Measurements from ENCODE around the gene ENAH.
"Not testable (repeated sequence)": the region's sequence is repeated elsewhere in the genome, so short reads cannot be mapped to it uniquely, and the experiment has no call there.

ENAH gene

GRCh38 chr1:225674381-225674780, 21.5 kb upstream of the ENAH start:
- no peak for DNase-seq

DNA sequence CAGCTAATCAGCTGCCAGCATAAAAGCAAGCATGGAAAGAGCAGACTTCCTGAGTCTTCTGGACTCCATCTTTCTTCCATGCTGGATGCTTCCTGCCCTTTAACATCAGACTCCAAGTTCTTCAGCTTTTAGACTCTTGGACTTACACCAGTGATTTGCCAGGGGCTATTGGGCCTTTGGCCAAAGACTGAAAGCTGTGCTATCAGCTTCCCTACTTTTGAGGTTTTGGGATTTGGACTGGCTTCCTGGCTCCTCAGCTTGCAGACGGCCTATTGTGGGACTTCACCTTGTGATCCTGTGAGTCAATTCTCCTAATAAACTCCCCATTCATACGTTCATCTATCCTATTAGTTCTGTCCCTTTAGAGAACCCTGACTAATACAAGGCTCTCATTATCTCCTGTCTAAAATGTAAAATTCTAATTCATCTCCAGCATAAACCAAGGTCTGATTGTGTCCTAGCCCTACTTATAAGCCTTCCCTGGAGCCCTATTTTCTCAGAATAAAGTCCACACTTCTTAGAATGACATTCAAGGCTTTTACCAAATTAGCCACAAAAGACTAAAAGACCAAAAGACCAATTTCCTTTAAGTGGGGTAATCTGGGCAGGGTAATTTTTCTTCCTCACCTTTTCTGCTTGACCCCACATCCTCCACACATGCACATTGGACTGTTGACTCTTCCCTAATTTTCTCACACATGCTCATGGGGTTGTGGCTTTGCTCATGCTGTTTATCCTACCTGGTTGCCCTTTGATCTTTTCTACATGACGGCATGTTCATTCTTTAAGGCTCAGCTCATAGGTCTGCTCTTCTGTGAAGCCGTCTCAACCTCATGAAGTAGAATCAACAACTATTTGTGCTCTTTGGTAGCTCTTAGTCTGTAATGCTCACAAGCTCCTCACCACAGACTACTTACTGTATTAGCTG, 18.1 kb upstream of the ENAH start:
- DNase-seq = no peak

GRCh38 chr1:225670356-225670755, 17.4 kb upstream of the ENAH start:
- DNase-seq = no peak

DNA sequence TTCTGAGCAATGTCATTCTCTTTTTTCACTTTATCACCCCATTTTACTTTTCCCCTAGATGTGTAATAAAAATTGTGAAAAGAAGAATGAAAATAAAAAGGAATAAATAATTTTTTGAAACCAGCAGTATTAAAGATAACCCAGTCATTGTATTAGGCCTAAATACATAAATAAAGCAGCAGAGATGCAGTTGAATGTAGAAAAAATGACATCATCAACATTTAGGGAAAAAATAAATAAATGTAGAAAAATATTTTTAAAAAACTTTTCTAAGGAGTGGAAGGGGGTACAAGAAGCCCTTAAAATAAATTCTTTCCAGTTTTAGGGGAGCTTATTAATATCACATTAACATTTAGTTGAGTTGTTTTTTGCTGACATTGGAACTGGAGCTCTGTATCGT, 15.3 kb upstream of the ENAH start:
- no peak for DNase-seq

DNA sequence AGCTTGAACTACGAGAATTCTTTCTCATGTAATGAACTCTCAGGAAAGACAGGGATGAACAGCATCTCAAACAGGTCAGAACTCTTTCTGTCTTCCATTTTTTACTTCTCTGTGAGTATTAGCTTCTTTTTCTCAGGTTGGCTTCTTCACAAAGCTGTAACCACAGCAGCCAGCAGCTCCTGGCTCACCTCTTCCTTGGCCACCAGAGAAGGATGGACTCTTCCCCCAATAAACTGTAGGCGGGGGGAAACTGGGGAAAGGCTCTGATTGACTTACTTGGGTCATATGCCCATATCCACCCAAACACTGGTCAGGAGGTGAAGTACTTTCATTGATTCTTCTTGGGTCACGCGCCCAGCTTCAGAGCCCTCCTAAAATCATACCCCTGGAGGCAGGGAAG, 14.4 kb upstream of the ENAH start:
- no peak for DNase-seq

GRCh38 chr1:225666495-225666894, 13.6 kb upstream of the ENAH start:
- DNase-seq = no peak

DNA sequence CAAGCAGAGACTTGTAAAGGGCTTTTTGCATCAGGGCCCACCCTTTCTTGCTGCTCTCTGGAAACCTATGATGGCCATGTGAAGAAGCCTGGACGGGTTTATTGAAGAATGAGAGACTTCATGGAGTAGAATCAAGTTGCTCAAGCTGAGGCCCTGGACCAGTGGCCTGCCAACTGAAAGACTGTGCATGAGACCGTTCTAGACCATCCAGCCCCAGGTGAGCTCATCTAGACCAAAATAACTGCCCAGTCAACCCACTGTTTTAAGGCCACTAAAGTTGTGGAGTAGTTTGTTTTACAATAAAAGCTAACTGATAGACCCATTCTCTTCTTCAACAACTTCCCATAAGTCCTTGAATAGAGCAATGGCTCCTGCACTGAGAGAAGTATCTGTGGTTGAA, 11.8 kb upstream of the ENAH start:
- no peak for DNase-seq

GRCh38 chr1:225662155-225662554, 9.2 kb upstream of the ENAH start:
- DNase-seq = no peak

GRCh38 chr1:225660544-225660946, 7.6 kb upstream of the ENAH start:
- no peak for DNase-seq

DNA sequence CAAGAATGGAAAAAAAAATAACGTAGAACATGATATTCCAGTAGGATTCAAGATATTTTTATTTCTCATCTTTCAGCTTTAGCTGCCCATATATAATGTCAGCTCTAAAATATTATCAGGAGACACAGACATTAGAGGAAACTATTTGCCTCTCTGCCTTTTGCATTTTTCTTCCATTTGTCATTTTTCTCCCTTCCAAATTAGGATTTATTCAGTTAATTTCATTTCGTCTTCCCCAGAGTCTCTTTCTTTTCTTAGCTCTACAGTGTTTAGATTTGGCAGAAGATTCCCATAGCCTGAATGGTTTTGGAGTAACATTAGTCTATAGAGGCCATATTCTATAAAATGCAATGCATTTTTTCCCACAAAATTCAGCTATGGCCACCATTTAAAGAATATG, 5.1 kb upstream of the ENAH start:
- DNase-seq = no peak

DNA sequence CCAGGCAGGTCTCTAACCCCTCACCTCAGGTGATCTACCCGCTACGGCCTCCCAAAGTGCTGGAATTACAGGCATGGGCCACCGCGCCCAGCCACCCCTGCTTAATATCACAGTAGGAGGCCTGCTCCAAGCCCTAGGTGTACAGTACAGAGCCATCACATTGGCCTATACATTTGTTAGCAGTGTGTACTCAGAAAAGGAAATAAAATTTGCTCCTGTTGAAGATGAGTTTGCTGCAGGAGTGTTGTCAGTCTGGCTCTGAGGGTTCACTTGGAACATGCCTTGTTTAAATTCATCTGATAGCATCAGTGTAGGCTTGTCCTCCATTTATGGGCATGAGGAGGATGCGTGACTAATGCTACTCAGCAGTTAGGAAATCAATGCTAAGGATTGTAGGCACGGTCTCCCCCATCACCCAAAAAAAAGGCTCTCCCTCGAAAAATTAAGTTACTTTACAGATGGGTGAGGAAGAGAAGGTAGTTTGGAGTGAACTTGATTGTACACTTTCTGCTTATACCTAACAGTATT, 4.6 kb upstream of the ENAH start:
- DNase-seq = no peak

DNA sequence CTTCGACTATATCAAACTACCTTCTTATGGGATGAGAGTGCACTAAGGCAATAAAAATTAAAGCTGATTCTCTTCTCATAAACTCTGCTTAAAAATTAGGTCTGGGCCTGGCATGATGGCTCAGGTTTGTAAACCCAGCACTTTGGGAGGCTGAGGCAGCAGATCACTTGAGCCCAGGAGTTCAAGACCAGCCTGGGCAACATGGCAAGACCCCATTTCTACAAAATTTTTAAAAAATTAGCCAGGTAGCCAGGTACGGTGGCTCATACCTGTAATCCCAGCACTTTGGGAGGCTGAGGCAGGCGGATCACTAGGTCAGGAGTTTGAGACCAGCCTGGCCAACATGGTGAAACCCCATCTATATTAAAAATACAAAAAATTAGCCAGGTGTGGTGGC, 3.3 kb upstream of the ENAH start:
- not testable (repeated sequence) for DNase-seq

DNA sequence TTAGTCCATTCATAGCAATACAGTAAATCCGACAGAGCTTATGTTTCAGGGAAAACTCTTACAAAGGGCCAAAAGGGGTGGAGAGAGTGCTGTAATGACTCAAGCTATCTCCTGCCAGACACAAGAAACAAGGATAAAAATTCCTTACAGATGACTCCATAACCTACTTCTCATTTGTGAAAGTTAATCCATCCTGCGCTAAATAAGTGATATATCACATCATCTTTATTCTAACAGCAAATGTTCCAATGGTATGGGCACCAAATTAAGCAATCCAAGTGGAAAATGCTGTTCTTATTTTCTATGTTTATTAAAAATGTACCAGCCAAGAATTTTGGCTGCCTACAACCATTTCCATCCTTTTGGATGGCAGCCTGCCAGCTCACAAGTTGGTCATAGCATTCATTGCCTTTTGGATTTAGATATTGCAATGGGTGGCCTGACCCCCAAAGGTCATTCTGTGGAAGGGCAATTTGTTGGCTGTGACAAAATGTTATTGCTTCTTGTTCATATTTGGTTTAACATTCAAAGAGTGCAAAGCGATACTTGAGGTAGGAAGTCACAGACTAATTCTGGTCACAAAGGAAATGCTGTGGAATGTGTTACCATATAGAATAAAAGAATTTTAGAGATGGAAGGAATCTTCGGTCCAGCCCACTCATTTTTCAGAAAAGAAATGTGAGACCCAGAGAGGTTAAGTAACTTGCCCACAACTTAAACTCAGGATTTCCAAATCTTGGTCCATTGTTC, 2.8 kb upstream of the ENAH start:
- DNase-seq = peak; percentile 19

GRCh38 chr1:225654688-225655508, 2.0 kb upstream of the ENAH start:
- DNase-seq = peak; percentile 15

GRCh38 chr1:225654277-225654597, 1.3 kb upstream of the ENAH start:
- no peak for DNase-seq

DNA sequence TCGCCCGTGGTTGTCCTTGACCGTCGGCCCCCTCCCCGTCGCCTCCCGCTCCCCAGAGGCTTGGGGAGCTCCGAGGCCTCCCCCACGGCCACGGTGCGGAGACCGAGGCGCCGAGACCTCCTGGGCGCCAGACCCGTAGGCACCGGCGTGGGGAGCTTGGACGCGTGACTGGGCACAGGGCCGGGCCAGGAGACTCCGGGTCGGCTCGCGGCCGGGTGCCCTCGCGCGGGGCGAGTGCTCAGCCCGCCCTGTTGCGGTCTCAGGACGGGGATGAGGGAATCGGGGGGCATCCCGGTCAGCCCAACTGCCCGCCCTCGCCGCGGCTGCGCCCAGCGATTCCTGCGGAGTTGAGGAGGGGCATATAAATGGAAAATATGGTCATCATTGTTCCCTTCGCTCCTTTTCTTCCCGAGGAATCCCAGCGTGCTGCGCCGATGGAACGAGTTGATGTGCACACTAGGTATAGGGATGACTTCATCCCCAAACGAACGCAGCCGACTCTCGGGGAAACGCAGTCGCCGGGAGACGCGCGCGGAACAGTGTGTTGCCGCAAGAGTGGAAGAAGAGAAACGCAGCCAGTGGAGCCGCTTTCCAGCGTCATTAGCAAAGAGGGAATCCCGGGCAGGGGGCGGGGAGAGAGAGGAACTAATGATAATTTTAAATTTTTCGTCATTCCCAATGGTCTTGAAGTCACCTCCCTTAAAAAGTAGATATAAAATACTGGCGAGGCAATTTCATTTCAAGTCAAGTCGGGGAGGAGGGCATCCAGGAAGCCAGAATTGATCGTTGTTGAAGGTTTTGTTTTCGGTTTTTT, 747 bp upstream of the ENAH start:
- peak; percentile 82 for DNase-seq

DNA sequence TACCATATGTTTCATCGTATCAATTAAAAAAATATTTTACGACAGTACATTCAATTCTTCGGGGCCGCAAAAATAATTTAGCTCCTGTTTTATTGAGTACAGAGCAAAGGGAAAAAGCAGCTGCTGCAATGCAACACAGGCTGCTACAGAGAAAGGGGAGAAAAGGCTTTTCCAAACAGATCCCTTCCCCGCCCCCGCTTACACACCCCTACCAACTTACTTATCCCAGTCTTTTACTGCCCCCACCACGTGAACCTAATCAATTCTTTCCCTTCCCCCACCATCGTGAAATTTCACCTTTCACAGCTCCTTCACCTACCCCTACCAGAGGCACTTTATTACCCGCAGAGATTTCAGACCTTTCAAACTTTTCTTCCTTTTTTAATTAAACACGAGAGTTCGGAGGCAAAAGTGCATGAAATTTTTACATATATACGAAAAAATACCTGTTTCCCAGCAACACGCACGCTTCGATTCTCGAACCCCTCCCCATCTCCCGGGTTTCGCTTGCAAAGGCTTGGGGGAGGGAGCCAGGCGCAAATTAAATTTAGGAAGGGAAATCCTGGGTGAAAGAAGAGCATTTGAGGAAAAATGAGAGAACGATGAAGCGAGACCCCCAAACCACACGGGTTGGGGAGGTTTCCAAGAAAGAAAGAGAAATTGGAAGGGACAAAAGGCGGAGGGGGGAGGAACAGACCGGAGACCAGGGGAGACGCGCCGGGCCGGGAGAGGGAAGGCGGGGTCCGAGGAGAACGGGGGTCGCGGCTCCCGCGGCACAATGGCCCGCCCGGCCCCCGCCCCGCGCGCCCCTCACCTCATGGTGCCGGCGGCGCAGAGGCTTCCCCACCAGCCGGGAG, 823 bp downstream of the ENAH start:
- peak; percentile 65 for DNase-seq

DNA sequence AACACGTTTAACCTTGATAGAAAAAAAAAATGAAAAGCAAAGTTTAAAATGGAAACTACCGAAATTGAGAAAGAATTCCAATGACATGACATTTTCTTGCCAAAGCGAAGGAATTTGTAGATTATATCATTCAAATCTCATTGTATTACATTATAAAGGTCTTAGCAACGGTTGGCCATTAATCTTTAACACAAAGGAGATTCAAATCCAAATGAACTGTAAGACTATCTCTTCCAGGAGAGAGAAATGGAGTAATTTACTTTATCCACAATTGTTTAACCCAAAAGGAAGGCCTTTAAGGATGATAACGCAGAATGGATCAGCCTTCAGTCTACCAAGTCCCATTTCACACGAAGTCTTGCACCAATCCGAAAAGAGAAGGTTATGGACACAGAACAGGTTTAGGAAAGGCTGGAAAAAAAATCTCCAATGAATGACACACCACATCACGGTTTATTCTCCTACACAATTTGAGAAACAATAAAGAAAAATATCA, 1.5 kb downstream of the ENAH start:
- peak; percentile 65 for DNase-seq

GRCh38 chr1:225650179-225650578, 2.7 kb downstream of the ENAH start:
- no peak for DNase-seq

DNA sequence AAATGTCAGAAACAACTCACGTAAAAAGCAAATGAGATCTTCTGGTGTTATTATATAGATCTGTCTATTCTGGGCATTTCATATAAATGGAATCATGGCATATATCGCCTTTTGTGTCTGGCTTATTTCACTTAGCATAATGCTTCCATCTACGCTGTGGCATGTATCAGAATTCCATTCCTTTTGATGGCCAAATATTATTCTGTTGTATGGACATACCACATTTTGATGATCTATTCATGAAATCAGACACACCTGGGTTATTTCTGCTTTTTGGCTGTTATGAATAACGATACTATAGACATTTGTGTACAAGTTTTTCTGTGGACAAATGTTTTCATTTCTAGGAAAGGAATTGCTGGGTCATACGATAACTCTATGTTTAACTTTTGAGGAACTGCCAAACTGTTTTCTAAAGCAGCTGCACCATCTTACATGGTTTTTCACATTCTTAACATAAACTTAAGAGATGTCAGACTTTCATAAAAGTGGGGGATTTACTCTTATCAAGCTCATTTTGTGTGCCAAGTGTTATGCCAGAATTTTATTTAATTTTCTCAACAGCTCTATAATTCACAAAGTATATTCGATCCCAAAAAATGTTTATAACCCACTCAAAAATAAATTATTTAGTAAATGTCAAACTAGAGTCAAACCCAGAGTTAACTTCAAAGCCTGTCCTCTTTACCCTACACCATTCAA, 7.6 kb downstream of the ENAH start:
- DNase-seq = no peak
